Endothelial cell of umbilical vein (primary cell): ENCODE data around the gene DCTN4. TPM values are rescaled to one million over a fixed set of nuclear protein-coding genes. Genes with fewer than 3 reads are reported as not detected.

ENCODE experiments used
- BruUV-seq: library from RNA; stranded (reverse); fragments of 400-500 nt; replicated peaks from 2 replicates; lab custom pipeline; 2021; lab: Mats Ljungman, UMichigan
- CTCF ChIA-PET: fragments of 300-600, 350-600 bp; sonication (Branson Sonifier 250); formaldehyde crosslinking; loops from one replicate; lab custom pipeline; 2021; ENCODE audit warnings: antibody characterized with exemption, inconsistent platforms; lab: Charles Lee
- POLR2A ChIA-PET: fragments of 300-600, 350-600 bp; sonication (Branson Sonifier 250); formaldehyde crosslinking; loops from one replicate; lab custom pipeline; 2021; ENCODE audit warnings: antibody characterized with exemption, inconsistent platforms; lab: Charles Lee
- DNase-seq: peaks from one replicate; pipeline ENCODE4 v3.0.0-alpha.2; 2011; ENCODE audit warnings: low read depth, low spot score
- FAIRE-seq: peaks from 2 replicates; lab custom pipeline; 2011; peaks lifted over from hg19 to GRCh38; lab: Jason Lieb, UNC
- H2AFZ ChIP-seq: 2 replicates; pipeline ENCODE4 v1.6.0; 2012; ENCODE audit warnings: low read depth, low read length, control low read depth, inconsistent platforms
- H3K27ac ChIP-seq: 2 replicates; pipeline ENCODE4 v1.5.1; 2011; ENCODE audit warnings: low read depth, mild to moderate bottlenecking, control low read depth, low read length, moderate library complexity; ENCODE audit not compliant: insufficient read depth
- H3K27me3 ChIP-seq, 2 experiments: 2 replicates each; pipeline versions ENCODE4 v1.6.0 to v1.6.1; 2011; ENCODE audit warnings: low read length in 2 of 2, mixed read lengths in 1 of 2; ENCODE audit not compliant: control insufficient read depth in 2 of 2, insufficient read depth in 2 of 2
- H3K36me3 ChIP-seq, 2 experiments: 2 replicates in 1 of 2; 3 replicates in 1 of 2; pipeline ENCODE4 v1.5.1; 2011; ENCODE audit warnings: low read length in 2 of 2, mild to moderate bottlenecking in 1 of 2, moderate library complexity in 1 of 2; ENCODE audit not compliant: control insufficient read depth in 2 of 2, insufficient read depth in 2 of 2; ENCODE audit errors: extremely low read depth in 1 of 2
- H3K4me1 ChIP-seq: 3 replicates; pipeline ENCODE4 v1.5.1; 2011; ENCODE audit warnings: mild to moderate bottlenecking, low read length; ENCODE audit not compliant: control insufficient read depth, insufficient read depth; ENCODE audit errors: extremely low read depth
- H3K4me2 ChIP-seq: 2 replicates; pipeline ENCODE4 v1.6.1; 2011; ENCODE audit warnings: low read length, control low read depth, mixed read lengths; ENCODE audit not compliant: insufficient read depth
- H3K4me3 ChIP-seq, 3 experiments: fragments of 200-600 bp in 1 of 3; sonication (generic), shearing (Covaris generic) in 1 of 3; replicated peaks in 1 of 3; 2 replicates each; pipeline ENCODE4 v1.5.1; 2011 to 2016; ENCODE audit warnings: control low read depth in 3 of 3, low read length in 3 of 3, mild to moderate bottlenecking in 2 of 3, inconsistent platforms in 1 of 3, low read depth in 1 of 3, moderate library complexity in 1 of 3; ENCODE audit not compliant: insufficient read depth in 1 of 3
- H3K79me2 ChIP-seq: 2 replicates; pipeline ENCODE4 v1.6.0; 2012; ENCODE audit warnings: low read length, inconsistent platforms; ENCODE audit not compliant: control insufficient read depth, insufficient read depth
- H3K9ac ChIP-seq: replicated peaks from 2 replicates; pipeline ENCODE3; 2011; ENCODE audit warnings: low read length, control low read depth; ENCODE audit not compliant: insufficient read depth; ENCODE audit errors: extremely low read depth
- H3K9me1 ChIP-seq: replicated peaks from 3 replicates; pipeline ENCODE4 v1.6.0; 2011; ENCODE audit warnings: mild to moderate bottlenecking, low read length; ENCODE audit not compliant: control insufficient read depth, insufficient read depth; ENCODE audit errors: extremely low read depth
- H3K9me3 ChIP-seq: replicated peaks from 2 replicates; pipeline ENCODE4 v1.5.1; 2012; ENCODE audit warnings: low read length, inconsistent platforms; ENCODE audit not compliant: control insufficient read depth, insufficient read depth
- H4K20me1 ChIP-seq: replicated peaks from 2 replicates; pipeline ENCODE3; 2011; ENCODE audit warnings: mild to moderate bottlenecking, low read length; ENCODE audit not compliant: control insufficient read depth, insufficient read depth; ENCODE audit errors: extremely low read depth
- EZH2 ChIP-seq: IDR thresholded peaks from 2 replicates; pipeline ENCODE4 v1.6.1; 2012; ENCODE audit warnings: borderline replicate concordance, low read depth, mild to moderate bottlenecking, moderate library complexity, low read length, inconsistent platforms; ENCODE audit not compliant: severe bottlenecking
- FOS ChIP-seq: IDR thresholded peaks from 2 replicates; pipeline ENCODE4 v1.6.1; 2011; ENCODE audit warnings: mild to moderate bottlenecking, low read length, moderate library complexity, borderline replicate concordance; ENCODE audit not compliant: insufficient read depth
- GATA2 ChIP-seq: IDR thresholded peaks from 2 replicates; pipeline ENCODE4 v1.7.0; 2011; ENCODE audit warnings: low read depth, mild to moderate bottlenecking, moderate library complexity, mixed read lengths, low read length; ENCODE audit not compliant: insufficient read length, insufficient read depth
- JUN ChIP-seq: IDR thresholded peaks from 2 replicates; pipeline ENCODE4 v1.6.1; 2011; ENCODE audit warnings: borderline replicate concordance, low read depth; ENCODE audit not compliant: insufficient read length, insufficient read depth
- MYC ChIP-seq: IDR thresholded peaks from one replicate; pipeline ENCODE4 v1.6.1; 2011; ENCODE audit warnings: mild to moderate bottlenecking, low read depth, low read length
- POLR2A ChIP-seq: IDR thresholded peaks from 2 replicates; pipeline ENCODE4 v1.6.1; 2012; ENCODE audit warnings: low read depth, mild to moderate bottlenecking, control low read depth, low read length
- POLR2AphosphoS5 ChIP-seq: IDR thresholded peaks from 2 replicates; pipeline ENCODE4 v1.6.1; 2012; ENCODE audit warnings: low read depth, mild to moderate bottlenecking, control low read depth, low read length, moderate library complexity; ENCODE audit not compliant: insufficient read depth
- dilution Hi-C: fragments of 300-500 bp; cut with MboI; formaldehyde crosslinking; loops from one replicate; pipeline ENCODE4 v1.15.0; 2019; ENCODE audit warnings: low sequenced_read_pairs; ENCODE audit not compliant: extremely low pct_ligation_motif_present
- intact Hi-C: fragments of 100-400 bp; cut with micrococcal nuclease; formaldehyde crosslinking; loops from one replicate; pipeline ENCODE4 v1.10.0; 2022
- polyA plus RNA-seq, 4 experiments: library from polyadenylated mRNA; depleted of rRNA in 3 of 4; stranded (reverse) in 3 of 4; unstranded in 1 of 4; fragments of >200 nt; gene quantifications; 2 replicates each; pipeline versions ENCODE4 v1.2.1 to v1.2.3, GENCODE V29; 2011 to 2012; ENCODE audit warnings: missing spikeins in 1 of 4
- total RNA-seq: library from RNA; stranded (reverse); gene quantifications from 2 replicates; pipeline ENCODE4 v1.2.3, GENCODE V29; 2021
- TF ChIP-seq, protein P1 (sequence below): IDR thresholded peaks from 2 replicates; pipeline ENCODE4 v1.6.1; 2011; ENCODE audit not compliant: insufficient read depth, insufficient read length
- TF ChIP-seq, protein P2 (sequence below), 2 donors: IDR thresholded peaks; 1 replicate in 1 of 2; 2 replicates in 1 of 2; pipeline ENCODE4 v1.5.1; 2011; ENCODE audit warnings: low read length in 2 of 2, mild to moderate bottlenecking in 2 of 2, moderate library complexity in 2 of 2, control low read depth in 1 of 2, inconsistent platforms in 1 of 2, low read depth in 1 of 2; ENCODE audit not compliant: insufficient read depth in 1 of 2; ENCODE audit errors: extremely low read depth in 1 of 2

The DCTN4 gene
- total and polyA plus RNA-seq, 2 donors (not counting 3 experiments of a cell fraction or from before 2014, with no cell fraction given) = 22.4 to 47.3 TPM

DNA sequence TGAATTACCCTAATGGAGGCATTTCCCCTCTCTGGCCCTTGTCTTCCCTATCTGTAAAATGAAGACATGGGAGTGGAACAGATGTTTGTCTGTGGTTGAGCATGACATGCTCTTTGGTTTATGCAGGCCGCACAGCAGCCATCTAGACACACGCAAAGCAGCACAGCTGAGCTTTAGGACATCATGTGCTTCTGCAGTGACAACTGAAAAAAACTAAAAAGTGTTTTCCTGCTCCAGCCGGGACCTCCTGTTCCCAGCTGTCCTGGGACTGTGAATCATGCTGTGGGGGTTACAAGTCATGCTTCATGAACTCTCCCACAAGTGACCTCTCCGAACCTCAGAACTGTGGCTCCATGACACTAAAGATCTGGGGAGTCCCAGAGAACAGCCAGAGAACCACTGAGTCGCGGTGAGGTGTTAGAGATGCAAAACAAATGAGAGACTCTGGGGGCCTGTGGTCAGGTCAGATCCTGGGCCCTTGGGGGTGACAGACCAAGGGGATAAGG, 21.4 kb upstream of the DCTN4 start:
- FAIRE-seq (no peak), DNase-seq (no peak)
- Histone ChIP-seq H2AFZ (no peak overlapping the region), H3K79me2 (no peaks in the 10 kb centered on the region), H3K27ac (no peak overlapping the region), H3K9me3 (no peaks in the 10 kb centered on the region), H4K20me1 (no peaks in the 10 kb centered on the region), H3K4me2 (no peak overlapping the region), H3K4me1 (peaks cover 22% of the 10 kb centered on the region), H3K36me3 (no peaks in the 10 kb centered on the region), H3K27me3 (peaks cover 32 to 42% of the 10 kb centered on the region in 2 experiments), H3K9me1 (no peaks in the 10 kb centered on the region), H3K4me3 (no peak overlapping the region), H3K9ac (no peak overlapping the region)
- intact Hi-C loops (no loop called here), dilution Hi-C loops (no loop called here)
- POLR2A ChIA-PET = no interaction called here
- CTCF ChIA-PET = interaction anchor here (1.9 to 2.6 kb wide), 4 partner anchors 9 to 220 kb away, joined by 5 to 19 read pairs (median 14); partner anchors contain the start of gene RBM22
- BruUV-seq = no TSS peak
- TF ChIP-seq JUN = no peak
- TF ChIP-seq POLR2AphosphoS5 = no peak
- no peak for TF ChIP-seq POLR2A
- TF ChIP-seq FOS = no peak
- no peak for TF ChIP-seq GATA2
- TF ChIP-seq, protein P1, sequence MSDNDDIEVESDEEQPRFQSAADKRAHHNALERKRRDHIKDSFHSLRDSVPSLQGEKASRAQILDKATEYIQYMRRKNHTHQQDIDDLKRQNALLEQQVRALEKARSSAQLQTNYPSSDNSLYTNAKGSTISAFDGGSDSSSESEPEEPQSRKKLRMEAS = no peak
- TF ChIP-seq EZH2 = no peak
- TF ChIP-seq MYC = no peak
- TF ChIP-seq, protein P2, sequence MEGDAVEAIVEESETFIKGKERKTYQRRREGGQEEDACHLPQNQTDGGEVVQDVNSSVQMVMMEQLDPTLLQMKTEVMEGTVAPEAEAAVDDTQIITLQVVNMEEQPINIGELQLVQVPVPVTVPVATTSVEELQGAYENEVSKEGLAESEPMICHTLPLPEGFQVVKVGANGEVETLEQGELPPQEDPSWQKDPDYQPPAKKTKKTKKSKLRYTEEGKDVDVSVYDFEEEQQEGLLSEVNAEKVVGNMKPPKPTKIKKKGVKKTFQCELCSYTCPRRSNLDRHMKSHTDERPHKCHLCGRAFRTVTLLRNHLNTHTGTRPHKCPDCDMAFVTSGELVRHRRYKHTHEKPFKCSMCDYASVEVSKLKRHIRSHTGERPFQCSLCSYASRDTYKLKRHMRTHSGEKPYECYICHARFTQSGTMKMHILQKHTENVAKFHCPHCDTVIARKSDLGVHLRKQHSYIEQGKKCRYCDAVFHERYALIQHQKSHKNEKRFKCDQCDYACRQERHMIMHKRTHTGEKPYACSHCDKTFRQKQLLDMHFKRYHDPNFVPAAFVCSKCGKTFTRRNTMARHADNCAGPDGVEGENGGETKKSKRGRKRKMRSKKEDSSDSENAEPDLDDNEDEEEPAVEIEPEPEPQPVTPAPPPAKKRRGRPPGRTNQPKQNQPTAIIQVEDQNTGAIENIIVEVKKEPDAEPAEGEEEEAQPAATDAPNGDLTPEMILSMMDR (IDR thresholded peaks at IDR 0.05; ENCODE audit: extremely low read depth in 1 of 2, insufficient read depth in 1 of 2, low read depth in 1 of 2, low read length in 2 of 2) = no peak
